GM19238 (cell line): ENCODE results near the gene SPIRE1.
"Not testable (repeated sequence)": the region's sequence is repeated elsewhere in the genome, so short reads cannot be mapped to it uniquely, and the experiment has no call there.

ENCODE experiments used
- DNase-seq: peaks from one replicate; pipeline ENCODE4 v3.0.0; 2011; ENCODE audit warnings: low spot score; ENCODE audit not compliant: insufficient read length

Gene SPIRE1

GRCh38 chr18:12647773-12648172 lies 10.1 kb downstream of the SPIRE1 start:
- DNase-seq = no peak

- DNase-seq = no peak
These were observed 12.1 kb downstream of the SPIRE1 start for GRCh38 chr18:12645751-12646203.

- DNase-seq = no peak
These were observed 12.7 kb downstream of the SPIRE1 start for GRCh38 chr18:12645254-12645653.

- not testable (repeated sequence) for DNase-seq
These were observed 14.2 kb downstream of the SPIRE1 start for GRCh38 chr18:12643756-12644155.

DNA sequence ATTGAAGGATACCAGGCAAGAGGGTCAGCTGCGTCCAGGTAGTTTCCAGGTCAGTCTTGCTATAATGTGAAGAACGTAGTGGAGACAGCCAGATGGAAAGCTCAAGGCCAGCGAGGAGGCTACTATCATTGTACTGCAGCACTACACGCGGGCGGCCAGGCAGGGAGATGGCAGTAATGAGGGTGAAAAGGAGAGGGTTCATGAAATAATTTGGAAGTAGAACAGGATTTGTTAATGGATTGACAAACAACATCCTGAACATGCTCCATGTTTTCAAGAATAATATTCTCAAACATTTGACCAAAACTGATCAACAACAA lies 17.1 kb downstream of the SPIRE1 start:
- DNase-seq = no peak

- no peak for DNase-seq
These were observed 17.7 kb downstream of the SPIRE1 start for GRCh38 chr18:12639990-12640880.

GRCh38 chr18:12638644-12639124 lies 19.2 kb downstream of the SPIRE1 start:
- no peak for DNase-seq

- no peak for DNase-seq
These were observed 19.8 kb downstream of the SPIRE1 start for GRCh38 chr18:12637901-12638643.

DNA sequence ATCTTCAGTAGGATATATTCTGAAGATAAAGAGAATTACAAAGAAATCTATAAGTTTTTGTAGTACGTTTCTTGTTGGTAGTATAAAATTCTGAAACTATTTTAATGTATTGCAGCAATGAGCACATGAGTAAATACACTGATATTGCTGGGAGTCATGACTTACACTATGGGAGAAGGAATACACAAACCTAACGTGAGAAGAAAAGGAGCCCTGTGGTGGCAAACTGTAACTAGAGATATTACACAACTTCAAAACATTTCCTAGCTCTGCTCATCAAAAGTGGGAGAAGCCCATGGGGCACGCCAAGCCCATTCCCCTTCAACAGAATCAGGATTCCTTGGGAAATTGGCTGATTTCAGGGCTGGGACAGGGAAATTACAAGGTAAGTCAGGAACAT lies 20.5 kb downstream of the SPIRE1 start:
- no peak for DNase-seq

- DNase-seq = no peak
These were observed 26.0 kb downstream of the SPIRE1 start for GRCh38 chr18:12631831-12632477.

DNA sequence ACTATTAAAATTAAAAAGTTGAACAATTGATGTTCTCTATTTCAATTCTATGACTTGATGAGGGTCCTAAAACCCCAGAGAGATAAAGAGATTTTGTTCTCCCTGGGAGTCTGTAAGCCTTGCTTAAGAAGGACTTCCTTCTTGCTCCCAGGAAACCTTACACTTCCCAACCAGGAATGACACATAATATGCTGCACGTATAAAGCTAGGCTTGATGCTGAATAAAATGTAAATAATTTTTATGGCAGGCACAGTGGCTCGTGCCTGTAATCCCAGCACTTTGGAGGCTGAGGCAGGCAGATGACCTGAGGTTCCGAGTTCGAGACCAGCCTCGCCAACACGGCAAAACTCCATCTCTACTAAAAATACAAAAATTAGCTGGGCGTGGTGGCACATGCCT lies 27.8 kb downstream of the SPIRE1 start:
- DNase-seq = no peak

DNA sequence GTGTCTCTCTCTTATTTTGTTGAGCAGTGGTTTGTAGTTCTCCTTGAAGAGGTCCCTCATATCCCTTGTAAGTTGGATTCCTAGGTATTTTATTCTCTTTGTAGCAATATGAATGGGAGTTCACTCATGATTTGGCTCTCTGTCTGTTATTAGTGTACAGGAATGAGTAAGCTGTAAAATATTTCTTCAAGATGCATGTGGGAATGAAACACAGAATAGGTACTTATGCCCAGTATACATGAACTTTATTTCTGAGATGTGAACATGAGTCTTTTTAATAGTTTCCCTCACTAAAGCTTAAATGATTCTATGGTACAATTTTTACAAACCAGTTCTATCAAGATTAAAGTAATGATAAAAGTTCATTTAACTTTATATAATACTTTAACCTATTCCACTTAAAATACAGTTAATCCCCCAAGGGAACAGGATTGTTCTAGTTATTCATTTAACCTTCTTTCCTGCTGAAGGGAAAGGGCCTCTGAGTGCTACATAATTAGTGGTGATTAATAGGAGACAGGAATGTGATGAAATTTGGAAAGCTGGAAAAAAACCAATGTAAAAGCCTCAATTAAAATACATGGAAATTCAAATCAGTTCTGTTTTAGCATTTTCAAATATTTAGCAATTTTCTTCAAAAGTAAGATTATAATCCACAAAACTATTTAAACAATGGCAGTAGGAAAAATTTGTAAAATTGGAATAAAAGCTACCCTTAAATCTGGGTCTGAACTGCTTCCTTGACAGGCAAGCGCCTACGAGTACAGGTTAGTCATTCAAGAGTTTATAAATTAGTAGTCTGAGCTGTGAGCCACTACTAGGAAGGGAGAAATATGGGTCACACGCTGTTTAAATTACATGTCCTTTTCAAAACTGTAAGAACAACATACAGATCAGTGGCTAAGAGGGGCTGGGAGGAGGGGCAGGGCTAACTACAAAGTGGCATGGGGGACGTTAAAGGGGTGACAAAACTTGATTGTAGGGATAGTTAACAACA lies 28.9 kb downstream of the SPIRE1 start:
- DNase-seq = no peak

GRCh38 chr18:12627199-12627598 lies 30.7 kb downstream of the SPIRE1 start:
- DNase-seq = not testable (repeated sequence)

- no peak for DNase-seq
These were observed 32.7 kb downstream of the SPIRE1 start for GRCh38 chr18:12625241-12625640.

GRCh38 chr18:12621742-12622306 lies 36.1 kb downstream of the SPIRE1 start:
- DNase-seq = no peak

DNA sequence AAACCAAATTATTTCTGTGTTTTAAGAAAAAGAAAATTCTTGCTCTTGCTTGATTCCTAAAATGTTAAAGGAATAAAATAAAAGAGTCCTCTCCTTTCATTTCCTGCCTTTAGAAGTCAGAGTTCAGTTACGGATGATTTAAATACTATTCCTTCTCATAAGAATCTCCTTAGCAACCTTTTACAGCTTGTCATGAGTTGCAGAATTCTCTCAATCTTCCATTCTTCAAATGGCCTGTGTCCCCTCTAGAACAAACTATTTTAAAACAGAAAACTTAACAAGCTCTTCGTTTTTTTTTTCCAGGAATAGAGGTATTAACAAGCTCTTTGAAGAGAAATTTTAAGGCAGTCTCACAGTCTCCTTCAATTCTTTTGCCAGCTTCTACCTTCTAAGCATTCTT lies 42.2 kb downstream of the SPIRE1 start:
- no peak for DNase-seq

- DNase-seq = no peak
These were observed 49.6 kb downstream of the SPIRE1 start for GRCh38 chr18:12608301-12608700.

GRCh38 chr18:12606592-12607315 lies 51.2 kb downstream of the SPIRE1 start:
- DNase-seq = no peak

DNA sequence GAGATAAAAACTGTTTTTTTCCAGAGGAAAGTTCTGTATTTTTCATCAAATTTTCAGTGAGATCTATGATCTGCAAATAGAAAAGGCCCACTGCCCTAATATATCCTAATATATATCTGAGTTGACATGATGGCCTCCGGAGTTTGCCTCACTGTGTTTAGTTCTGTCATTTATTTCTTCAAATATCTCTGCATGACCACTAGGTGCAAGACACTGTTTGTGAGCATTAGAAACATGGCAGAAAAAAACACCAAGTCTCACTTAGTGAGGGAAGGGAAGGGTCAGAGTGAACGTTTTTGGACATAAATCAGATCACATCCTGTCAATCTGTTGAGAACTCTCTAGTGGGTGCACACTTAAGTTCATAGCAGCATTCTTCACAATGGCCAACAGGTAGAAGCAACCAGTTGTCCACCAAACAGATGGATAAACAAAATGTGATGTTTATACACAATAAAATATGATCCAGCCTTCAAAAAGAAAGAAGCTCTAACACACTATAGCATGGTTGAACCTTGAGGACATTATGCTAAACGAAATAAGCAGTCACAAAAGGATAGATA lies 53.4 kb downstream of the SPIRE1 start:
- DNase-seq = no peak
